ENCODE measurements around the gene SLC9C2.
"Not testable (repeated sequence)": the region's sequence is repeated elsewhere in the genome, so short reads cannot be mapped to it uniquely, and the experiment has no call there.

DNA sequence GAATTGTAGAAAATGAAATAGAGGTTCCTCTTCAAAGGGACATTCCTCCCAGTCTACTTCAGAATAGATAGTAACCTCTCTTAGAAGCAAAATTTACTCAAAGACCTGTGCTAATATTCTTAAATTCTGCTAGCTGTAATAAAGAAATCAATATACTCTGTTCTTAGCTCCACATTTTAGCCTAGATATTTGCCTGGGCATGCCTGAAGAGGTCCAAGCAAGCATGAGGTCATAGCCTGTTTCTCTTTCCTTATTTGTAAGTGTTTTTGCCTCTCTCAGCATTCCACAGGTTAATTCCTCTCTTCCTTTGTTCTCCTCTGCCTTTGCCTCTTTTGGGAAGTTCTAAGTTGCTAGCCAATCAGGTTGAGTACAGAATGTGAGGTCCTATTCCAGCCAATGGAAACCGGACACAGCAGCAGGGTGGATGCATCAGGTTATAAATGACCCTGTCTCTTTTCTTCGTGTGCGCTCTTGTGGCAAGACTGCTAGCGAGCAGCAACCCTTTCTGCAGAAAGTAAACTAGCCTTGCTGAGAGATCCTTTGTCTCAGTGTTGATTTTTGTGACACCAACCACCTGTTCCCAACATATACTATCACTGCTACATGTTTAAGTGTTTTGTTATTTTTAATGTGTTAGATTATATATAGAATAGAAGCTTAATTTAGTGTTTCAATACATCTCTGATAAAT is 39.7 kb upstream of the SLC9C2 start:
- not testable (repeated sequence) for TF ChIP-seq EZH2phosphoT487 (IDR thresholded peaks at IDR 0.05; ENCODE audit: insufficient read depth, low read depth); EZH2 (IDR thresholded peaks at IDR 0.05; ENCODE audit: insufficient read depth, poor library complexity, severe bottlenecking)

Data from GM23248 (cell line).